Occipital lobe (tissue), 2 donors: Measurements from ENCODE around the gene MSX1. TPM values are rescaled to one million over a fixed set of nuclear protein-coding genes. Genes with fewer than 3 reads are reported as not detected.

ENCODE experiments used
- DNase-seq: peaks from one replicate; lab custom pipeline; 2025; lab: John Stamatoyannopoulos, UW
- total RNA-seq: library from RNA; depleted of rRNA; stranded (reverse); fragments of >200 nt; gene quantifications from one replicate; pipeline ENCODE4 v1.2.3, GENCODE V29; 2014

Gene MSX1
- total RNA-seq, 1 donor from 2014 or later: 3.0 TPM

DNA sequence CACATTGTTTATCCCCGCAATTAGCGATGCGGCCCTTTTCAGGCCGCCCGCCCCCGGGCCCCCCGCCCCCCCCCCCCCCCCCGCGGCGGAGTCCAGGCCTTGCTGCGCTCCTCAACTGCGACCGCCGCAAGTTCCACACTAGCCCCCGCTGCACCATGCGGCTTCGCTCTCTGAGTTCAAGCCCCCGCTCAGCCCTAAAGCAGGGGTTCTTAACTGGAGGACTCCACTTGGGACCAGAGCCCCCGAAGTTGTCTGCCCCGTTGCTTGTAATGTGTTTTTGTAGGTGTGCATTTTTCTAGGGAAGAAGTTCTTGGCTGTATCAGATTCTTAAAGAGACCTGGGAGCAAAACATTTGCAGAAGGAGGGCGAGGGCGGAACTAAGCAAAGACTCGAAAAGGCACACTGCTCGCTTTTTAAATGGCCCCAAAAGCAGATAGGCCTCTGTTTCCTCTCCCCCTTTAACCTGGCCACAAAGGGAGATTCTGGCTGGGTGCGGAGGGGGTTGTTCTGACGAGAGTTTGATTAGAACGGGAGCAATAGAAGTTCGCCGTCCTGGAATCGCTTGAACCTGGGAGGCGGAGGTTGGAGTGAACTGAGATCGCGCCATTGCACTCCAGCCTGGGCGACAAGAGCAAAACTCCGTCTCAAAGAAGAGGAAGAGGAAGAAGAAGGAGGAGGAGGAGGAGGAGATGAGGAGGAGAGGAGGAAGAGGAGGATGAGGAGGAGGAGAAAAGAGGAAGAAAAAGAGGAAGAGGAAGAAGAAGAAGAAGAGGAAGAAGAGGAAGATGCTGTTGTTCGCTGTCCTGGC, 2.3 kb upstream of the MSX1 start:
- DNase-seq: no peak

DNA sequence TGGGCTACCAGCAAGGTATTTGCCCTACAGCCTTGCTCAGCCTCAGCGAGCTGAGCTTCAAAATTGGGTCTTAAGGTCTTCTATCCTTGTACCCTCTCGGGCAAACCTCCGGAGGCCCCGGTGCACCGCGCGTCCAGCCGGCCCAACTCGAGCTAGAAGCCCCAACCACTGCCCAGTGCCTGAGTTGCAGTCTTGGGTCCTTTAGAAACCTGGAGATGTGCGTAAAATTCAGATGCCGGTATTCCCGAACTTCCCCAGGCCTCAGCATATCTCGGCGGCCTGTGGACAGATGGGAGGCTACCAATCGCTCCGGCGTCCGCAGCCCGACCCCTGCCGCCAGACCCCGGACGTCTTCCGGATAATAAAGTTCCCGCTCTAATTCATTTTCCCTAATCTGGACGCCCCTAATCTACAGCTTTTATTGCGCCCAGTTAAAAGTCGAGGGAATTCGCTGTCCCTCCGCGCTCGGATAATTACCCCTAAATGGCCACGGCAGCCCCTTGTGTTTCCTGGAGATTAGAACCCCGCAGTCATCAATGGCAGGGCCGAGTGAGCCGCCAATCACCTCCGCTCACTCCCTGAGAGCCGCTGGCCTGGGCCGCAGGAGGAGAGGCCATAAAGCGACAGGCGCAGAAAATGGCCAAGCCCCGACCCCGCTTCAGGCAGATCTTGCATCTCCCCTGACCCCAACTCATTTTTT, 1.5 kb upstream of the MSX1 start:
- DNase-seq: no peak

DNA sequence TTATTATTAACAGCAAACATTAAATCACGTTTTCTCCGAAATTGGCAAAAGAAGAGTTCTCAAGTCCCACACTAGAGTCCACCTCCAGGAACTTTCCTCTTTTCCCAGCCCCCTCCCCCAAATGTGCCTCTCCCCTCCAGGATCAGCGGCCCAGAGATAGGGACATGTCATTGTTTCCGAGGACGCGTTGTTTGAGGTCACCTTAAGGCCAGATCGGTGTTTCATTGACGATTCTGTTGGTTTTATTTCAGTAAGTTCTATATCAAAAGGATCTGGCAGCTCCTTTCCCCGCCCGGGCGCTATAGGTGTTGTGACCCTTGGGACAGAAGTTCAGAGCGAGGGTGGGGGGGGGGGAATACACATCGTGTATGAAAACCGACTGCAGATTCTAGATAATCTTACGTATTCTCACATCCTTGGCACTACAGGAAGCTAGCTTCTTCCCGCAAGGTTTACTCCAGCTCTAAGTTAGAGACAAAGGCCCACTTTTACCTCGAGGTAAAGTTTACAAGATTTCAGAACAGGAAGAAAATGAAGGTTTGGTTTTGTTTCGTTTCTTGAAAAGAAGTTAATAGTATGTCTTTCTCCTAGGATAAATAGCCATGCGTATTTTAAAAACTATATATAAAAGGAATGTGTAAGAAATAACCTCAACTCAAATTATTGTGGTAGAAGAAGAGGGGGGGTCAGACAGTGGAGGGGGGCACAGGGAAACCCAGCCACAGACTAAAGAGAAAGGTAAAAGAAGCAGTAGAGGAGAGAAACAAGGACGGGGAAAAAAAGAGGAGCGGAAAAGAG, 739 bp upstream of the MSX1 start:
- no peak for DNase-seq

DNA sequence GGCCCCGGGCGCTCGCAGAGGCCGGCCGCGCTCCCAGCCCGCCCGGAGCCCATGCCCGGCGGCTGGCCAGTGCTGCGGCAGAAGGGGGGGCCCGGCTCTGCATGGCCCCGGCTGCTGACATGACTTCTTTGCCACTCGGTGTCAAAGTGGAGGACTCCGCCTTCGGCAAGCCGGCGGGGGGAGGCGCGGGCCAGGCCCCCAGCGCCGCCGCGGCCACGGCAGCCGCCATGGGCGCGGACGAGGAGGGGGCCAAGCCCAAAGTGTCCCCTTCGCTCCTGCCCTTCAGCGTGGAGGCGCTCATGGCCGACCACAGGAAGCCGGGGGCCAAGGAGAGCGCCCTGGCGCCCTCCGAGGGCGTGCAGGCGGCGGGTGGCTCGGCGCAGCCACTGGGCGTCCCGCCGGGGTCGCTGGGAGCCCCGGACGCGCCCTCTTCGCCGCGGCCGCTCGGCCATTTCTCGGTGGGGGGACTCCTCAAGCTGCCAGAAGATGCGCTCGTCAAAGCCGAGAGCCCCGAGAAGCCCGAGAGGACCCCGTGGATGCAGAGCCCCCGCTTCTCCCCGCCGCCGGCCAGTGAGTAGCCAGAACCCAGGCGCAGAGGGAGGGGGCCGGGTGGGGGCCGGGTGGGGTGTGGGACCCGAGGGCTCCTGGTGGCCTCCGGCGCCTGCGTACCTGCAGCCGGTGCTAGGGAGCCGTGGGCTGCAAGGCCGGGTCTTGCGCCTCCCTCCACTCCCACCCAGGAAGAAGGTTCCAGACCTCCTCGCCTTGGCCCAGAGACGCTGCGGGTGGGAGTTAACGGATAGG, 534 bp downstream of the MSX1 start:
- DNase-seq: no peak

DNA sequence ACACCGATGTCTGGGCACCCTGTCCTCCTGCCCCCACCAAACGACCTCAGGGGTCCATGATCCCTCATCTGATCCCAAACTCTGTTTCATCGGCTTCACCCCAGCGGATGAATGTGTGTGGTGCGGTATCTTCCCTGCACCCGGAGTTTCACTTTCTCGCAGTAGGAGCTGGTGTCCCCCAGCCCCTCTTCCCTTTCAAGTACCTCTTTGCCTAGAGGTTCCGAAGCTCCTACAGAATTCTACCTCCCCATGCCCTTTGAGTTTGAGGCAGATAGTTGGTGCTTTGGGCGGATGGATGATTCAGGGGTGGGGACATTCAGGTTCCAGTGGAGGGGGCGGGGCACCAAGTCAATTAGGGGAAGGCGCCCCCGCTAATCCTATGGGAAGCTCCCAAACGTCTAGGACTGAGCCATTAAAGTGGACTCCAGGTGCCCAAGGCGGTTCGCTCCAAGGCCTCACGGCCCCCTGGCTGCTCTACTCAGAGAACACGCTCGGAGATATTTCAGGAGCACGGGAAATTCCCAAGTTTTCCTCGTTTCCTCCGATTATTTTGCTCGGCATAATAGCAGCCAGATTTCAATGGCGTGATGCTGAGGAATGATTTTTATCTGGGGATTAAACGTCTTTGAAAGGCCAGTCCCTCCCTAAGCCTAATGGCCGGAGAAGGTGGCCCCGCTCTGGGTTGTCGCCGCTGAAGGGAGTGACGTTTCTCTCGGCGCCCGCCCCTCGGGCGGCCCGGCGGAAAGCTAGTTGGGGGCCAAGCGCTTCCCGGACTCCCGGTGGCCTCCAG, 1.3 kb downstream of the MSX1 start:
- no peak for DNase-seq

DNA sequence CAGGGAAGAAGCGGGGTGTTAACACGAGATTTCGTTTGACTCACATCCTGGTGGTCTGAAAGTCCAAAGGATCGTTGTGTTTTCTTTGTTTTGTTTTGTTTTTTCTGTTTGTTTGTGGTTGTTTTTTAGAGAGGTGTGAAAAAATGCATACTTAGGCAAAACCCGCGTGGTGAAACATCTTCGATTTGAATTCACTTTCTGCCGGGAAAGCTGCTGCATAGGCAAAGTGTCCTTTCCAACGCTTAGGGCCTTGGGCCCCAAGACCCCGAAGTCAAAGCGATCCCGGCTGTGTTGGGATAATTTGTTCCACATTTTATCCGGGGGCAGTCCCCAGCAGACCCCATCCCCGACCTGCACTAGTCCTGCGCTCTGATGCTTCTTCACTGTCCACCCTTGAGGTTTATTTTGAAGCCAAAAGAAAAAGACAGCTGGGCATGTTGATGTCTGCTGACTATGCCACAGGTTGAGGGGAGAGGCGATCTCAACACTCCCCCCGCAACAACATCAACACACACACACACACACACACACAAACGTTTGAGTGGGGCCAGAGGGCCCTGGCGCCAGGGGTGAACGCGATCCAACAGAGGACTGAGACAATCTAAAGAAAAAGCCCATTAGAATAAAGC, 2.0 kb downstream of the MSX1 start:
- no peak for DNase-seq

DNA sequence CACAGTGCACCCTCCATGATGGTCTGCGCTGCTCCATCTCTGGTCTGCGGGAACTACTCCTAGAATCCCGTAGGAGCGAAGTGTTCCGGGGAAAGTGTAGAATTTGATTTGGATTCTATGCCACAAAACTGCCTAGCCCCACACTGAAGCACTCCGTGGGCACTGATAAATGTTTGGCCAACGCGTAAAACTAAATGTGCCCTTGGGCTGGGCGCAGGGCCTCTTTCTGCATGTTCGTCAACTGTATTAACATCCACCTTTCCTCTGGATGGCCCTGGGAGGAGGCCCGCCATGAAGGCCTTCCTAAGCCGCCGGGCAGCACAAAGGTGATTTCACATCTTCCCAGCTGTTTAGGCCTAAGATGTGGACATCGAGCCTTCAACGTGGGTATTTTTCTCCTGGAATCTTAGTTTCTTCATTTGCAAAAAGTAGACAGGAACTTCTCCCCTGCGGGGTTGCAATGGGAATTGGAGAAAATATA, 2.6 kb downstream of the MSX1 start:
- DNase-seq: no peak

DNA sequence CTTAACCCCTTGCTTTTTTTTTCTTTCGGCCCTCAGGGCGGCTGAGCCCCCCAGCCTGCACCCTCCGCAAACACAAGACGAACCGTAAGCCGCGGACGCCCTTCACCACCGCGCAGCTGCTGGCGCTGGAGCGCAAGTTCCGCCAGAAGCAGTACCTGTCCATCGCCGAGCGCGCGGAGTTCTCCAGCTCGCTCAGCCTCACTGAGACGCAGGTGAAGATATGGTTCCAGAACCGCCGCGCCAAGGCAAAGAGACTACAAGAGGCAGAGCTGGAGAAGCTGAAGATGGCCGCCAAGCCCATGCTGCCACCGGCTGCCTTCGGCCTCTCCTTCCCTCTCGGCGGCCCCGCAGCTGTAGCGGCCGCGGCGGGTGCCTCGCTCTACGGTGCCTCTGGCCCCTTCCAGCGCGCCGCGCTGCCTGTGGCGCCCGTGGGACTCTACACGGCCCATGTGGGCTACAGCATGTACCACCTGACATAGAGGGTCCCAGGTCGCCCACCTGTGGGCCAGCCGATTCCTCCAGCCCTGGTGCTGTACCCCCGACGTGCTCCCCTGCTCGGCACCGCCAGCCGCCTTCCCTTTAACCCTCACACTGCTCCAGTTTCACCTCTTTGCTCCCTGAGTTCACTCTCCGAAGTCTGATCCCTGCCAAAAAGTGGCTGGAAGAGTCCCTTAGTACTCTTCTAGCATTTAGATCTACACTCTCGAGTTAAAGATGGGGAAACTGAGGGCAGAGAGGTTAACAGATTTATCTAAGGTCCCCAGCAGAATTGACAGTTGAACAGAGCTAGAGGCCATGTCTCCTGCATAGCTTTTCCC, 3.4 kb downstream of the MSX1 start:
- no peak for DNase-seq

DNA sequence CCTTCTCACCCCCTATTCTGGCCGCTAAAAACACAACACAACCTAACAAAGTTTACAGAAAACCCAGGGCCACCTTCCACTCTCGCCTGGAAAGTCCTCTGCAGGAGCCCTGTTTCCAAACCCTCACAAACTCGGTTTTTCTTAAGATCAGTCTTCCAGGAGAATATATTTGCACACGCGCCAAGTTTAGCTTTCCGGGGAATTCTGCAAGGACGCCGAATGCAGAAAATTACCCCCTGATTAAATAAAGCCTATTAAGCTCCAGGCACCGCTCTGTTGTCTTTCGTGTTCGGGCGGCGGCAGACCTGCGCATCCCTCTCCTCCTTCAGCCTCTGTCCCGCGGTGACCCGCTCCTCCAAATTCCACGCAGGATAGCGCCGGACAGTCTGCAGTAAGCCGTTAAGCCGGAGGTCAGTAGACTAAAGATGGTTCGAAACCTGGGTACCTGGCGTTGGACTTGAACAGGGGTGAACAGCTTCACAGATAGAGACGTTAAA, 5.0 kb downstream of the MSX1 start:
- no peak for DNase-seq

DNA sequence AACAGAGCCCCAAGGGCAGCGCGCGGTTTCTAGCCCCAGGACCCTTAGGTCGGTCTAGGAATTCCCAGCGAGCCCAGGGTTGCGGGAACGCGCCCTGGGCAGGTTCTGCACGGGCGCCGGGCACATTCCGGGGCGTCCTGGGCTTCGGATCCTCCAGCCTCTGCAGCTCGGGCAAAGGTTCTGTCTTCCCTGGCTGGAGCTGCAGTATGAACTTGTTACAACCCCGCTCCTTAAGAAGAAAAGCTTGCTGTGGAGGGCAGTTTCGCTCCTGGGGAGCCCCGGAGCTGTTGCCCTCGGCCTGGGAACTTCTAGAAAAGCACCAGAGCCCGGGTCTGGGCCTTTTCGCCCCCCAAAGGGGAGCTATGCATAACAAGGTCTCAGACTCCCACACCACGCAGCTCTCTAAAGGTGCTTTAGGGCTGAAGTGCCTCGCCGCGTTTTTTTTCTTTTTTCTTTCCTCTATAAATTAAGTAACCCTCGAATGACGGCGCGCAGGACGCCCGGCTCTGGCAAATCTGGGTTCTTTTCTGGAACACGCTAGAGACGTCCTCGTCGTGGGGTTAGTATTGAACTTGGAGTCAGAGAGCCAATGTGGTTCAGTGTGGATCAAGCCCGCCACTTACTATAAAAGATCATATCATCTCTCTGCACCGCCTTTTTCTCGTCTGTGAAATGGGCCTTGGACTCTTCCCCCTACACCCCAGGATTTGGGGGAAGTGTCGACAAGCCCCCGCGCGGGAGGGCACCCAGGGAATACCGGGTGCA, 5.7 kb downstream of the MSX1 start:
- no peak for DNase-seq

DNA sequence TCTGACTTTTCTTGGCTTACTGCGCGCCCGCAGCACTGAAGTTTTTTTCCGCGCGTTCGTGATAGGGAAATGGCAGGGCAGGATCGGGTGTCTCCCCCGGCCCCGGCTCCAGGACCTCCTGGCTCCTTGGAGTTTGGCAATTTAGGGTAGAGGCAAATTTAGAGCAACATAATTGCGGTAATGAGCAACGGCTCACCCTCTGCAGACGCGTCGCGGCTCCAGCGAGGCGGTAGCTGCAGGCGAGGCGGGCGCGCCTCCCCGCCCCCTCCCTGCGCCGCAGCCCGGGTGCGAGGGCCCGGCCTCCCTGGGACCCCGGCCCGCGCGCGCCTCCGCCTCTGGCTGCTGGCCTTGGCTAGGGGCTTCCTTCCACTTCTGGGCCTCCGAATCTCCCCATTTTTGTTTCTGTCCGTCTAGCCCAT, 6.2 kb downstream of the MSX1 start:
- no peak for DNase-seq

DNA sequence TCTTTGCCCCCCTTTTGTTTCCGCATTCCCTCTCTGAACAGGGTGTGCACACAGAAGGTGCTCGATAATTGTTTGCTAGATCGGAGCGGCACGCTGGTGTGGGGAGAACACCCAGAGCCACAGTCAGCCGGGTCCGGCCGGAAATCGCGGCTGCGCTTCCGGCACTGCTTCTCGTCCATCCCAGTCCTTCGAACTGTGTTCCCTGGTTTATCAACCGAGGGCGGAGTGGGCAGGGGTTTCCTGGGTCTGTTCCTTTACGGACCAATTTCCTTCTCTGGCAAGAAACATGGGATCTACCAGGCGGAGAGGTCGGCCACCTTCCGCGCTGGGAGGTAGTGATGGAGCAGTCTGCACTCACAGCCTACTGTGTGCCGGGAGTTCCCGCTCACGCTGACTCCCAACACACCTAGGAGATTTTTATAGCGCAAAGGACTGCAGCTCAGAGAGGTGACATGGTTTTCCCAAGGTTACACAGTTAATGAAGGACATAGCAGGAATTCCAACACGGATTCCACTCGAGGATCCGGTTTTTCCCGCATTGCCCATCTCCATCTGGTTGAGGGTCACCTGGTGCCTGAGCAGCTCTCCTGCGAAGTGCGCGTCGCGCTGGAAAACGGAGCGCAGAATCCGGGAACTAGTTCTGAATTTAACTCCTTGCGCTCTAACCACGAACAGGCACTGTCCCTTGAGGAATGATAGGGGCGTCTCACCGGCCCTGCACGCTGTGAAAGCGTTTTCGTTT, 6.8 kb downstream of the MSX1 start:
- no peak for DNase-seq

DNA sequence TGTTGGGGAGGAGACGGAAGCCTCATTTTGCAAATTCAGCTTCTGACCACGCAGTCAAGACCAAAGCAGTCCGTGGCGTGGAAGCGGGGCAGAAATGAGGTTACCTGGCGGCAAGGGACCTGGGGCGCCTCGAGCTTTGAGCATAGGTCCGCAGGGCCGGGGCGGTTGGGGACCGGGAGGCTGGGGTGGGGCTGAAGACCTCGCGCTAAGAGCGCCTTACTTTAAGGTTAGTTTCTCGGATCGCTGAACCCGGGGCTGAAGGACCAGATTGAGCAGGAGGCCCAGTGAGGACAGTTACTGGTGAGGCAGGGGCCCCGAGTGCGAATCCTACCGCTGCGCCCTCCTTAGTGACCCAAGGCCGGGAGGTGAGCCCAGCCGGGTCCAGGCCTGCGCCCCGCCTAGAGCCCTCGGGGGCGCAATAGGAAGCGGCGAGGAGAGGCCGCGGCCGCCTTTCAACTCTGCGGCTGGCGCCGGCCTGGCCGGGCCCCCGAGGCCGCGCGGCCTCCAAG, 7.5 kb downstream of the MSX1 start:
- DNase-seq: no peak

DNA sequence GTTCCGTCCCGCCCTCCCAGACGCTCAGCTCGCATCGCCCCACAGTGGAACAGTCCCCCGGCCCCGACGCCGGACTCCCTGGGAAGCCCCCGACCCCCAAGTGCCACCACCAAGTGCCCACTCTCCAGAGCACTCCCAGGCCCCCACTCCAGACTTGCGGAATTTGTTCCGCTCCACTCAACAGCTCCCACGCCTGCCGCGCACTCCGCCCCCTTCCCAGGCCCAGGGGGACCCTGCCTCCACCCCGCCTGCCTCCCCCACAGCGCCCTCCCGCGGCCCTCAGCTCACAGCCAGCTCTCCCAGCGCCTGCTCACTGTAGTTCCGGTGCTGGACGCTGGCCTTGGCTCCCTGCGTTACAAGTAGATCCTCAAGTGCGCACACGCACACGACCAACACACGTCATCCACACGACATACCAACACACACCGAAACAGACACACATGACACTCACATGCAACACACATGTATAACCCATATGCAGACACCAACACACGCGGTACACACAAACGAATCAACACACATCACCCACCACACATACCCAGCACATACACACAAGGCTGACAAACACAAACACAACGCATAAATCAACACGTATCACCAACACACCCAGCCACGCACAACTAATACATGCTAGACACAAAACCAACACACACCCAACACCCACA, 8.0 kb downstream of the MSX1 start:
- no peak for DNase-seq

DNA sequence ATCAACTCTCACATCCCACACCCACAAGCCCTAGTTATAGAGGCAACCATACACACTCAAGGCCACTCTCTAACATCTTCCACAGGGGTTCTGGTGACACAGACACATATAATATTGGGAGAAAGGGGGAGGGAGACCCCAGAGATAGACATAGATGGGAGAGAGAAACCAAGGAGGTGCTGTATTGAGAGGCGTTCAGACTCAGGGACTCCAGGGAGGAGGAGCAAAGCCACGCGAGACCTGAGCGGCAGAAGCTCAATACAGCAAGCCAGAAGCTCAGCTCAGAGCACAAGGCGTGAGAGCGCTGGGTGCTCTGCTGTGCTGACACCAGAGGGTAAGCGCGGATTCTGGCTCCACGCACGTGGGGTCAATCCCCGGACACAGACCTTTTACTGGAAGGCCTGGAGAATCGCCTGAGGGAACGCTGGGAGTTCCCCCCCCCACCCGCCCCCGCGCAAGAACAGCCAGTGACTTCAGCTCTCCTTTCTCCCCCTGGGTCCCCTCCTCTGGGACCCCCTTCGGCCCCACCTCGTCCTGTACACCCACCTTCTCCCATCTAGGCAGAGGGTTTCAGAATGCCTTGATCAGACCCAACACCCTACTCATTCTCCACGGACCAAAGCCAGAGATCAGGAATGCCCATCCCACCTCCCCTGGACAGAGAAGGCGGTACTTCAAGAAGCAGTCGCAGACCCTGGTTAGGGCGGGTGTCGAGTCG, 8.7 kb downstream of the MSX1 start:
- DNase-seq: no peak
